HepG2 (cell line): Measurements from ENCODE around the gene CCDC142. TPM values are rescaled to one million over a fixed set of nuclear protein-coding genes. Genes with fewer than 3 reads are reported as not detected.

Source experiments
- IRF9 ChIP-seq: sonication (generic); formaldehyde crosslinking; IDR thresholded peaks from 2 replicates; pipeline ENCODE4 v1.8.0; 2022; ENCODE audit warnings: missing genetic modification reagents, mild to moderate bottlenecking, borderline replicate concordance
- RAD51 ChIP-seq: fragments of 450-650 bp; IDR thresholded peaks from 2 replicates; pipeline ENCODE4 v1.6.1; 2016; ENCODE audit warnings: borderline replicate concordance
- SNAPC2 ChIP-seq: sonication (generic); formaldehyde crosslinking; IDR thresholded peaks from 2 replicates; pipeline ENCODE4 v1.8.1; 2022; ENCODE audit warnings: mild to moderate bottlenecking, missing genetic modification reagents
- SRF ChIP-seq: IDR thresholded peaks from 2 replicates; pipeline ENCODE4 v1.6.1; 2011; ENCODE audit warnings: mild to moderate bottlenecking, low read depth, low read length, moderate library complexity
- THAP11 ChIP-seq: IDR thresholded peaks from 2 replicates; pipeline ENCODE4 v1.6.1; 2016; ENCODE audit warnings: missing biosample characterization, missing genetic modification reagents
- ZBTB33 ChIP-seq: sonication (generic); formaldehyde crosslinking; IDR thresholded peaks from 2 replicates; pipeline ENCODE4 v1.4.0; 2020; ENCODE audit warnings: missing genetic modification reagents
- ZBTB7A ChIP-seq: sonication (generic); formaldehyde crosslinking; IDR thresholded peaks from 2 replicates; pipeline ENCODE4 v1.8.0; 2022; ENCODE audit warnings: mild to moderate bottlenecking, missing genetic modification reagents
- ZC3H13 ChIP-seq: sonication (generic); formaldehyde crosslinking; IDR thresholded peaks from 2 replicates; pipeline ENCODE4 v1.8.1; 2023; ENCODE audit warnings: mild to moderate bottlenecking, missing genetic modification reagents, moderate library complexity
- ZNF20 ChIP-seq: sonication (generic); formaldehyde crosslinking; IDR thresholded peaks from 2 replicates; pipeline ENCODE4 v1.4.0; 2020; ENCODE audit warnings: mild to moderate bottlenecking, moderate library complexity, missing genetic modification reagents
- ZNF251 ChIP-seq: sonication (generic); formaldehyde crosslinking; IDR thresholded peaks from 2 replicates; pipeline ENCODE4 v1.9.0; 2021; ENCODE audit warnings: mild to moderate bottlenecking, missing genetic modification reagents
- ZNF501 ChIP-seq: sonication (generic); formaldehyde crosslinking; IDR thresholded peaks from 2 replicates; pipeline ENCODE4 v1.5.1; 2020; ENCODE audit warnings: mild to moderate bottlenecking, moderate library complexity, missing genetic modification reagents
- ZNF563 ChIP-seq: sonication (generic); formaldehyde crosslinking; IDR thresholded peaks from 2 replicates; pipeline ENCODE4 v1.8.0; 2022; ENCODE audit warnings: mild to moderate bottlenecking, moderate library complexity, missing genetic modification reagents
- ZNF616 ChIP-seq: sonication (generic); formaldehyde crosslinking; IDR thresholded peaks from 2 replicates; pipeline ENCODE4 v1.5.0; 2020; ENCODE audit warnings: low read depth, mild to moderate bottlenecking, missing genetic modification reagents
- ZSCAN5A ChIP-seq: sonication (generic); formaldehyde crosslinking; IDR thresholded peaks from 2 replicates; pipeline ENCODE4 v1.8.0; 2022; ENCODE audit warnings: mild to moderate bottlenecking, missing genetic modification reagents, borderline replicate concordance
- polyA plus RNA-seq, 8 experiments: library from polyadenylated mRNA; depleted of rRNA in 3 of 8; stranded (reverse) in 7 of 8; unstranded in 1 of 8; fragments of >200 nt; fragmentation: Illumina TruSeq in 4 of 8; extraction: Trizol in 4 of 8; gene quantifications; 2 replicates each; pipeline versions ENCODE4 v1.2.1 to v1.2.3, GENCODE V29; 2011 to 2016; ENCODE audit warnings: low read depth in 4 of 8, missing spikeins in 1 of 8, mixed read lengths in 1 of 8; ENCODE audit not compliant: insufficient read depth in 1 of 8
- total RNA-seq, 5 experiments: library from RNA; depleted of rRNA; stranded (reverse); fragments of >200 nt; fragmentation: Illumina TruSeq; extraction: Trizol; gene quantifications; 2 replicates each; pipeline ENCODE4 v1.2.3, GENCODE V29; 2016; ENCODE audit warnings: low read depth in 1 of 5
- TF ChIP-seq, protein P1 (sequence below): sonication (generic); formaldehyde crosslinking; IDR thresholded peaks from 2 replicates; pipeline ENCODE4 v1.4.0; 2020; ENCODE audit warnings: missing genetic modification reagents
- TF ChIP-seq, protein P2 (sequence below): sonication (generic); formaldehyde crosslinking; IDR thresholded peaks from 2 replicates; pipeline ENCODE4 v1.5.0; 2020; ENCODE audit warnings: mild to moderate bottlenecking, missing genetic modification reagents
- TF ChIP-seq, protein P3 (sequence below): sonication (generic); formaldehyde crosslinking; IDR thresholded peaks from 2 replicates; pipeline ENCODE4 v1.4.0; 2020; ENCODE audit warnings: mild to moderate bottlenecking, low read depth, missing genetic modification reagents

Gene CCDC142
- total and polyA plus RNA-seq, 2 of the 13 experiments (the other 11 are each of a cell fraction or from before 2014, with no cell fraction given) = 14.7 to 30.4 TPM

- no peak for TF ChIP-seq SRF
- TF ChIP-seq ZSCAN5A (CRISPR knock-in tag) = peak; percentile 71; the same call in 1 of the 2 replicates
- TF ChIP-seq, protein P1, sequence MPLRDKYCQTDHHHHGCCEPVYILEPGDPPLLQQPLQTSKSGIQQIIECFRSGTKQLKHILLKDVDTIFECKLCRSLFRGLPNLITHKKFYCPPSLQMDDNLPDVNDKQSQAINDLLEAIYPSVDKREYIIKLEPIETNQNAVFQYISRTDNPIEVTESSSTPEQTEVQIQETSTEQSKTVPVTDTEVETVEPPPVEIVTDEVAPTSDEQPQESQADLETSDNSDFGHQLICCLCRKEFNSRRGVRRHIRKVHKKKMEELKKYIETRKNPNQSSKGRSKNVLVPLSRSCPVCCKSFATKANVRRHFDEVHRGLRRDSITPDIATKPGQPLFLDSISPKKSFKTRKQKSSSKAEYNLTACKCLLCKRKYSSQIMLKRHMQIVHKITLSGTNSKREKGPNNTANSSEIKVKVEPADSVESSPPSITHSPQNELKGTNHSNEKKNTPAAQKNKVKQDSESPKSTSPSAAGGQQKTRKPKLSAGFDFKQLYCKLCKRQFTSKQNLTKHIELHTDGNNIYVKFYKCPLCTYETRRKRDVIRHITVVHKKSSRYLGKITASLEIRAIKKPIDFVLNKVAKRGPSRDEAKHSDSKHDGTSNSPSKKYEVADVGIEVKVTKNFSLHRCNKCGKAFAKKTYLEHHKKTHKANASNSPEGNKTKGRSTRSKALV = peak; percentile 86
- no peak for TF ChIP-seq ZNF20 (CRISPR knock-in tag)
- TF ChIP-seq ZNF563 (CRISPR knock-in tag) = peak; percentile 85
- TF ChIP-seq ZC3H13 (CRISPR knock-in tag) = peak; percentile 69; the same call in 1 of the 2 replicates
- TF ChIP-seq, protein P2, sequence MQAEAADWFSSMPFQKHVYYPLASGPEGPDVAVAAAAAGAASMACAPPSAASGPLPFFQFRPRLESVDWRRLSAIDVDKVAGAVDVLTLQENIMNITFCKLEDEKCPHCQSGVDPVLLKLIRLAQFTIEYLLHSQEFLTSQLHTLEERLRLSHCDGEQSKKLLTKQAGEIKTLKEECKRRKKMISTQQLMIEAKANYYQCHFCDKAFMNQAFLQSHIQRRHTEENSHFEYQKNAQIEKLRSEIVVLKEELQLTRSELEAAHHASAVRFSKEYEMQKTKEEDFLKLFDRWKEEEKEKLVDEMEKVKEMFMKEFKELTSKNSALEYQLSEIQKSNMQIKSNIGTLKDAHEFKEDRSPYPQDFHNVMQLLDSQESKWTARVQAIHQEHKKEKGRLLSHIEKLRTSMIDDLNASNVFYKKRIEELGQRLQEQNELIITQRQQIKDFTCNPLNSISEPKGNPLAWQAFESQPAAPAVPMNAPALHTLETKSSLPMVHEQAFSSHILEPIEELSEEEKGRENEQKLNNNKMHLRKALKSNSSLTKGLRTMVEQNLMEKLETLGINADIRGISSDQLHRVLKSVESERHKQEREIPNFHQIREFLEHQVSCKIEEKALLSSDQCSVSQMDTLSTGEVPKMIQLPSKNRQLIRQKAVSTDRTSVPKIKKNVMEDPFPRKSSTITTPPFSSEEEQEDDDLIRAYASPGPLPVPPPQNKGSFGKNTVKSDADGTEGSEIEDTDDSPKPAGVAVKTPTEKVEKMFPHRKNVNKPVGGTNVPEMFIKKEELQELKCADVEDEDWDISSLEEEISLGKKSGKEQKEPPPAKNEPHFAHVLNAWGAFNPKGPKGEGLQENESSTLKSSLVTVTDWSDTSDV (CRISPR knock-in tag) = no peak
- TF ChIP-seq ZNF616 (CRISPR knock-in tag) = 0 out of 2 replicates have a peak, but pooled peaks have one; percentile 83
- TF ChIP-seq ZBTB33 (CRISPR knock-in tag) = peak; percentile 74; the same call in 1 of the 2 replicates
- TF ChIP-seq SNAPC2 (CRISPR knock-in tag) = peak; percentile 74; the same call in 1 of the 2 replicates
- no peak for TF ChIP-seq THAP11 (CRISPR knock-in tag)
- TF ChIP-seq ZNF501 (CRISPR knock-in tag) = peak; percentile 10; the same call in 1 of the 2 replicates
- TF ChIP-seq ZBTB7A (CRISPR knock-in tag) = peak; percentile 64; the same call in 1 of the 2 replicates
- TF ChIP-seq, protein P3, sequence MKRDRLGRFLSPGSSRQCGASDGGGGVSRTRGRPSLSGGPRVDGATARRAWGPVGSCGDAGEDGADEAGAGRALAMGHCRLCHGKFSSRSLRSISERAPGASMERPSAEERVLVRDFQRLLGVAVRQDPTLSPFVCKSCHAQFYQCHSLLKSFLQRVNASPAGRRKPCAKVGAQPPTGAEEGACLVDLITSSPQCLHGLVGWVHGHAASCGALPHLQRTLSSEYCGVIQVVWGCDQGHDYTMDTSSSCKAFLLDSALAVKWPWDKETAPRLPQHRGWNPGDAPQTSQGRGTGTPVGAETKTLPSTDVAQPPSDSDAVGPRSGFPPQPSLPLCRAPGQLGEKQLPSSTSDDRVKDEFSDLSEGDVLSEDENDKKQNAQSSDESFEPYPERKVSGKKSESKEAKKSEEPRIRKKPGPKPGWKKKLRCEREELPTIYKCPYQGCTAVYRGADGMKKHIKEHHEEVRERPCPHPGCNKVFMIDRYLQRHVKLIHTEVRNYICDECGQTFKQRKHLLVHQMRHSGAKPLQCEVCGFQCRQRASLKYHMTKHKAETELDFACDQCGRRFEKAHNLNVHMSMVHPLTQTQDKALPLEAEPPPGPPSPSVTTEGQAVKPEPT (CRISPR knock-in tag) = 0 out of 2 replicates have a peak, but pooled peaks have one; percentile 40
- TF ChIP-seq IRF9 (CRISPR knock-in tag) = 0 out of 2 replicates have a peak, but pooled peaks have one; percentile 59
- TF ChIP-seq RAD51 = no peak
- peak; percentile 79; the same call in 1 of the 2 replicates for TF ChIP-seq ZNF251
Observed at GRCh38 chr2:74497777-74498499, 15.1 kb upstream of the CCDC142 start (continued).
